DND-41 (cell line): ENCODE data around the gene FAF1.

ENCODE experiments used
- EZH2 ChIP-seq: IDR thresholded peaks from 3 replicates; pipeline ENCODE4 v1.6.1; 2012; ENCODE audit warnings: borderline replicate concordance, low read depth, mild to moderate bottlenecking, moderate library complexity, low read length, inconsistent platforms; ENCODE audit not compliant: severe bottlenecking
- TF ChIP-seq, protein P1 (sequence below): IDR thresholded peaks from 2 replicates; pipeline ENCODE4 v1.5.1; 2012; ENCODE audit warnings: borderline replicate concordance, low read length, moderate library complexity, mild to moderate bottlenecking; ENCODE audit not compliant: poor library complexity, severe bottlenecking; ENCODE audit errors: extremely low read depth

DNA sequence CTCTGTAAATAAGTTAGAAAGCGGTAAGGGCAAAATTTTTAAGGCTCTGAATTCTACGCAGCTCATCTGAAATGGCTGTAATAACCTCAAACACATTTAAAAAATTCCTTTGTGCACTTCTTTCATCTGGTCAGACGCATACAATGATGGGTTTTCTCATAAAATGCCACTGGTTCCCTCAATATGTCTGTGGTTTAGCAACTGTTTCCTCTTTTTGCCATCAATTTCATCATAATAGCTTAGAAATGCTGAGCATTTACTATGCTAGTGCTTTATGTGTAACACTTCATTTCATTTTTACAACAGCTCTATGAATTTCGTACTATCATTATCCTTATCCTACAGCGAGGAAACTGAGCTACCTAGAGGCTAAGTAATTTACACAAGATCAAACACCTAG is 501.6 kb downstream of the FAF1 start:
- TF ChIP-seq, protein P1, sequence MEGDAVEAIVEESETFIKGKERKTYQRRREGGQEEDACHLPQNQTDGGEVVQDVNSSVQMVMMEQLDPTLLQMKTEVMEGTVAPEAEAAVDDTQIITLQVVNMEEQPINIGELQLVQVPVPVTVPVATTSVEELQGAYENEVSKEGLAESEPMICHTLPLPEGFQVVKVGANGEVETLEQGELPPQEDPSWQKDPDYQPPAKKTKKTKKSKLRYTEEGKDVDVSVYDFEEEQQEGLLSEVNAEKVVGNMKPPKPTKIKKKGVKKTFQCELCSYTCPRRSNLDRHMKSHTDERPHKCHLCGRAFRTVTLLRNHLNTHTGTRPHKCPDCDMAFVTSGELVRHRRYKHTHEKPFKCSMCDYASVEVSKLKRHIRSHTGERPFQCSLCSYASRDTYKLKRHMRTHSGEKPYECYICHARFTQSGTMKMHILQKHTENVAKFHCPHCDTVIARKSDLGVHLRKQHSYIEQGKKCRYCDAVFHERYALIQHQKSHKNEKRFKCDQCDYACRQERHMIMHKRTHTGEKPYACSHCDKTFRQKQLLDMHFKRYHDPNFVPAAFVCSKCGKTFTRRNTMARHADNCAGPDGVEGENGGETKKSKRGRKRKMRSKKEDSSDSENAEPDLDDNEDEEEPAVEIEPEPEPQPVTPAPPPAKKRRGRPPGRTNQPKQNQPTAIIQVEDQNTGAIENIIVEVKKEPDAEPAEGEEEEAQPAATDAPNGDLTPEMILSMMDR, result no peak
- TF ChIP-seq EZH2, result no peak
